Activated CD4-positive, CD25-positive, alpha-beta regulatory T cell treated with anti-CD3 and anti-CD28 coated beads, Interleukin-2, amount 50 U/mL, for 72 hours (primary cell): ENCODE measurements around the gene CPED1.
"Not testable (repeated sequence)": the region's sequence is repeated elsewhere in the genome, so short reads cannot be mapped to it uniquely, and the experiment has no call there.

ENCODE experiments used
- DNase-seq: peaks from one replicate; pipeline ENCODE4 v3.0.0; 2021

CPED1 gene

DNA sequence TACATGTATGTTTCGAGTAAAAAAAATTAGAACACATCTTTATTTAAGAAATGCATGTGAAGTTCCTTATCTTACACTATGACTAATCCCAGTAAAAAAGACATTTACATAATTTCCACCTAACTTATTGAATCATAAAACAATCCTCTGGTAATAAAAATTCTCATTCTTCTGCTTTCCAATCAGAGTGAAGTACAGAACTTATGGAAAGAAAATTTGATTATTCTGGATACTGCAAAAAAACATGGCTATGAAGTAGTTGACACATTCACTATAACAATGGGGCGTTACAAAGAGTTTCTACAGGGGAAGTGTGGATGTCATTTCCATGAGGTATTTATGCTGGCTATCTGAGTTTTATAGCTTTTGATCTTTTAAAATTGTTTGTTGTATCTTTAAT, 282.6 kb downstream of the CPED1 start:
- no peak for DNase-seq

DNA sequence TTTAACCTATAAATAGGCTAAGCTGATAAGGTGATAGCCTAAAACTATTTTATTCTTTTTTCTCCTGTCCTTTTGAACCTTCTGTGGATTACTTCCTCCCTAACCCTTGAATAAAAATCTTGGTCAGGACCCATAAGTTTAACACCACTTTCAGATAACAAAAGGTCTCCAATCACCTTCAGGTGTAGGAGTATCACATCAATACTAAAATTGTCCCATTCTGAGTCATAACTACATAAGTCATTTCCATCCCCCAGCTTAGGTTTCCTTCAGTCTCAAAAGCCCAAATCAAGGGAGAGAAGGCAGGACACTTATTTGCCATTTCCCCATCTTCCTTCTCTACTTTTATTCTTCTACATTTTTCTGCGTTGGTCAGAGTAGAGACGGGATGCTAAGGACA, 283.4 kb downstream of the CPED1 start:
- DNase-seq, result no peak

DNA sequence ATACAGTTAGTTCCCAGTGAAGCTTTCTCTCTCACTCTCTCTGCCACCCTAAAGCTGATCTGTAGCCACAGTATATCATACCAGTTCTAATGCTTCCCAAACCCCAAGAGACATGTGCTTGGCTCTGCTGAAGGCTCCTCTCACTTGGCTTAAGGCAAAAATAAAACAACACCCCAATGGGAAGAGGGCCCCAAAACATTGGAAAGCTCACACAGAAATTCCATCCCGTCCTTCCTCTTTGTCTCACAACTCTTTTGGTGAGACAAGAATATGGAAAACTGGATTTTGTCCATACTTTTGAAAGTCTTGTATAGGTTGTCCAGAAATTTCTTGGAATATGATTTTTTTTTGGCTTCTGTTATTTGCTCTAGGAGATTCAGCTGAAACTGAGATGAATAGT, 284.2 kb downstream of the CPED1 start:
- no peak for DNase-seq

DNA sequence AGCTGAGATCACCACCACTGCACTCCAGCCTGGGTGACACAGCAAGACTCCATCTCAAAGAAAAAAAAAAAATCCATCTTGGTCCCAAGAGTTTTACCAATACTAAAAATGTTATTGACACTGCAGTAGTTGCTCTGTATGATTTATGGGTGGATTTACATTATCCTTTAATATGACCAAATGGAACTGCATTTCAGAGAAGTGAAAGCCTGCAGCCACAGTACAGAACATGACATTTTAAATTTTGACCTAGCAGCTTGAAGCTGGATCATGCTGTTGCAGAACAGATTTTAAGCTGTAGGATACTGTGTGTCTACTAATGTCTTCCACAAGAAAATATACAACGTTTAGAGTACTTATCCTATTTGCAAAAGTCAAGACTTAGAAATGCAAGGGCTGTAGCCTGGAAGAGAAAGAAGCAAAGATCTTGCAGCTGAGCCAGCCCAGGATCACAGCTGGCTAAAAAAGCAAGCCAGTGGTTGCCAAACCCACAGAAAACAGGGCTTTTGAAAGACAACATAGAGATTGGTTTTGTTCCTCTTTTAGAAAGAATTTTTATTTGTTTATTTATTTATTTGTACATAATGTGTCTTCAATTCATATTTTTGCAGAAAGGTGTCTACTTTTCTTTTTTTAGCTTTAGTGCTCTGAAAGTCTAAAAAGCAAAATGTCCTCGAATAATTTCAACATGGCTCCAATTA, 285.1 kb downstream of the CPED1 start:
- no peak for DNase-seq

DNA sequence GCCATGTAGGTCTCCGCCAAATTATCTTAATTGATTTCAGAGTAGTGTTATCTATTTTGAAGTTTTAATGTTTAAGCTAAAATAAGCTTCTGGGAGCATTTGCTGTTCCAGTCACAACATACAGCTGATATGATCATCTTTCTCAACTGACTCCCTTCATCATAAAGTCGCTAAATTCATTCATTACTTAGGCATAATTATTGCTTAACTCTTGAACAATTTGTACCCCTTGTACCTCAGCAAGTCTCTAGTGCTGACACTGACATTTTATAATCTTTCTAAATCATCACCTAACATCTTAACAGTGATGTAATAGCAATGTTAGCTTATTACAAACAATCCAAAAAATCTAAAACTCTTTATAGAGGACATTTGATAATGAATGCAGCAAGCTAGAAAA, 286.0 kb downstream of the CPED1 start:
- no peak for DNase-seq

DNA sequence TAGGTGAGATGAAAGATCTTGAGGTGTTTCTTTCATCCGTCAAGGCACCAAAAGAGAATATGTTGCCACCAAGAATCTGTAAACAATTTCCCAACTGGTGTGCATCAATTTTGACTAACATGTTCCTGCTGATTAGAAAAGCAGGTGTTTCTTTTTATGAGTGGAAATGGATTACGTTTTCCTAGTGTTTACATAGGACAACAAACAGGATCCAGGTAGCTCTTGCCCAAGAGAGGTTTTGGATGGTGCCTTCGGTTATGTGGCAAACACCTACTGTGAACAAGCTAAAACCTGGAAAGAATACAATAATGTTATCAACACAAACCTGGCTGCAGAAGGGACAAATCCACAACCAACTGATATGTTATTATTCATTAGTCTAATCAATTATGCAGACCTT, 286.7 kb downstream of the CPED1 start:
- no peak for DNase-seq

DNA sequence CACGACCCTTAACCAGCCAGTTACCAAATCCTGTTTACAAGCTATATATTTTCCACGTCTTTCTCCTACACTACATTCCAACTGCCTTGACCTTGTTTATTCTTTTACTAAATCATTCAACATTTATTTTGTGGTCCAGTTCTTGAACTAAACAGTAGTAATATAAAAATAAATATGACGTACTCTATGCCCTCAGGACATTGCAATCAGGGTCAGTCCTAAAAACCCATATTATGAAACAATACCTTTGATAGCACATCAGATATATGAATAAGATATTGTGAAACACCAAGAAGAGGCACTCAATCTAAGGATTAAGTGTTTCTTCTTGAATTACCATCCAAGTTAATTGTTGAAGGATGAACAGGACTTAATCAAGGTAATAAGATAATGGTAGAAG, 287.8 kb downstream of the CPED1 start:
- DNase-seq, result no peak

DNA sequence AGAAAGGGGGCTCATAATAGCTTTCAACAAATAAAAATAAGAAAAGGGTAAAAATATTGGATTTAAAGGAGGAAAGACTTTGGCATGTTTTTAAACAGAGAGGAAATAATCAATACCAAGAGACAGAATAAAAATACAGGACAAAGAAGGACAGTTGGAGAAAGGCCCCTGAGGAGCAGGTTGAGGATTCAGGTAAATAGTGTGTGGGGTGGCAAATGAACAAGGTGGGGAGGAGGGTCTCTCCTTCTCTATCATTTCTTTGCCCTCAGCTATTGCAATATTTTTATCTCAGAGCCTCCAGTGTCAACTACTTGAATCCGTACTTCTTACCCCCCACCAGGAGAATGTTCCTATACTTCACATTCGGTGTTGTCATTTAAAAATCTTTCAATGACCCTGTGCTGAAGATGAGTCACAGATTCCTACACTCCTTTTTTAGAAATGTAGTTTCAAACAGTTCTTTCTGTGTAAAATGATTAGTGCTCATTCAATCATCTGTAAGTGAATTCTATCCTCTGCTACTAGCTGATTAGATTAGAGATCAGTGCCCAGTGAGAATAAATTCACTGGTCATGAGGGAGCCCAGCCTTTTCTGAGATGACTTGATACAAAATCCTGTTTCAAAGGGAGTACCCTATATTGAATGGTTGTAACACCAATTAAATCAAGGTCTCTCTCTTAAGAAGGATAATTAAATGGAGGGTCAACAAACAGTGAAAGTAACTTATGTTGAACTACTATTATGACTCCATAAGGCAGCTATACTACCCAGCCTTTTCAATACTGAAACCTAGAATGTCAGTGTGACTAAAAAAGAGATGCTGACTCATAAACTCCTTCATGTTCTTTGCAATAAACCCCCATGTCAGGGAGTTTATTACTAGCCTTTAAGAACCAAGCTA, 289.9 kb downstream of the CPED1 start:
- DNase-seq, result no peak

DNA sequence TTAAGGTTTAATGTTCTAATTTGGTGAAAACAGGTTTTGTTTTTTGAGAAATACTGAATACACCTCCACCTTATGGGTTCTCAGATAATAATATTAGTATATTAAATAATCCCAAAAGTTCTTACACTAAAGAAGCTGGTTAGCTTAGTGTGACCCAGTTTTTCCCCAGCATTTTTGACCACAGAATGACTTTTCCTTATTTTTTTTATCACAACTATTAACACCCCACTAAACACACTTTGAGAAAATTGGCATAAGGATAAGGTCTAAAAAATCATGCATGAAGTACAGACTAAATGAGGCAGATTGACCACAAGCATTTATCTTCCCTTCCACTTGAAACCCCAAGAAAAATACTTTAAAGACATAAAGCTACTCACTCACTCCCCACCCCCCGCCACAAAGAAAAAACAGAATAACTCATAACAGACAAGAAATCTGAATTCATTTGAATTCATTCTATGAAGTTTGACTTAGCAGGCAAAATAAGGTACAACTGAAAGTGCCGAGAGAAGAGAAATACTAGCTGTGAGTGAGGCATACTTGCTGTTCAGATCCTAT, 290.6 kb downstream of the CPED1 start:
- no peak for DNase-seq

DNA sequence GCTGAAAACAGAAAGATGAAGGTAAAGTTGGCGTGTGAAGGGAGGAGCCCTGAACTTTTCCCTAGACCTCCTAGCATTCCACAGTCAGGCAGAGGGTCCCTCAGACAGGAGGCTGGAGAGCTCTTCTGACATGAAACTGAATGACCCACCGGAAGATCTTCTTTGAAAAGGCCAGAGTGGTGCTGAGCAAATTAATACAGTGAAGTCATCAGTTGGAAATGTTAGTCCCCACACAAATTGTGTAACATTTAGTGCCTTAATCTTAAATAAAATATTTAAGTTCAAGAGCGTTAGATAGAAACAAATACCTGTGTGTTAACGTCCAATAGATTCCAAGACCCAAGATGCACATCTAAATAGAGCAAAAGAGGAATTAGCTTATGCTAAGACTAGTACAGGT, 291.3 kb downstream of the CPED1 start:
- no peak for DNase-seq

DNA sequence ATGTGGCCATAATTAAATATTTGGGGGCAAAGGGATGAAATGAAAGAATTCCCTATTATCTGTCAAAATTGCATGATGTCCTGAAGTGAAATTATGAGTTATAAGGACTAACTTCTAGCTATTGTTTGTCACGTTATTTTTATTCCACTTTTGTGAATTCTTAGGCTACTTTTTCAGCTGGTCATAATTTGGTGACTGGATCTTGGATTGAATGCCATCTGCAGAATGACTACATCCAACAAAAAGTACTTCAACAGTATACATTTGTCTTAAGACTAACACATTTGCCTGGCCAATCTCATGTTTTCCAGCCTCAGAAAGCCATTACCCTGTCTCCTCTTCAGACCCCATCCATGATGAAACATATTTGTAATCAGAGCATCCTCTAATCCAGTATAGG, 292.1 kb downstream of the CPED1 start:
- no peak for DNase-seq

DNA sequence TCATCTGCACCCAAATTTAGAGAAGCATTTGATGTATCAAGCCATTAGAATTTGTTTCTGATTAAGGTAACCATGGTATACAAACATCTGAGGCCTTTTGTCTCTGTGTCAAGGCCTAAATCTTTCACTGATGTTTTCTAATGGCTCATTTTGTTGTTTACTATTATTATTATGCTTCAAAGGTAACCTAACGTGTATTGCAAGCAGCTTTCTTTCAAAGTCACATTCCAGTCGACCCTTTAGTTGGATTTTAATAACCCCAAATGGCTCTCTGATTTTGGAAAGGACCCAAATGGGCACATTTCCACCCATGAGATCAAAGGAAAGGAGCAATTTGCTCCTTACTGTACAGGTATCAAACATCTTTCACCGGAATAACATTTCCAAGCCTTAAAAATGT, 293.6 kb downstream of the CPED1 start:
- no peak for DNase-seq

DNA sequence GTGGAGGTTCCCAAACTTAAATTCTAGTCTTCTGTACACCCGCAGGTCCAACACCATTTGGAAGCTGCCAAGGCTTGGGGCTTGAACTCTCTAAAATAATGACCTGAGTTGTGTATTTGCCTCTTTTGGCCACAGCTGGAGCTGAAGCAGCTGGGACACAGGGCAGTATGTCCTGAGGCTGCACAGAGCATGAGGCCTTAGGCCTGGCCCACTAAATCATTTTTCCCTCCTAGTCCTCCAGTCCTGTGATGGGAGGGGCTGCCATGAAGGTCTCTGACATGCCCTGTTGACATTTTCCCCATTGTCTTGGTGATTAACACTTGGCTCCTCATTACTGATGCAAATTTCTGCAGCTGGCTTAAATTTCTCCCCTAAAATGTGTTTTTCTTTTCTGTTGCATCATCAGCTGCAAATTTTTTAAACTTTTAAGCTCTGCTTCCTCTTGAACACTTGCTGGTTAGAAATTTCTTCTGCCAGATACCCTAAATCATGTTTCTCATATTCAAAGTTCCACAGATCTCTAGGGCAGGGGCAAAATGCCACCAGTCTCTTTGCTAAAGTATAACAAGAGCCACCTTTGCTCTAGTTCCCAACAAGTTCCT, 296.7 kb downstream of the CPED1 start:
- no peak for DNase-seq

DNA sequence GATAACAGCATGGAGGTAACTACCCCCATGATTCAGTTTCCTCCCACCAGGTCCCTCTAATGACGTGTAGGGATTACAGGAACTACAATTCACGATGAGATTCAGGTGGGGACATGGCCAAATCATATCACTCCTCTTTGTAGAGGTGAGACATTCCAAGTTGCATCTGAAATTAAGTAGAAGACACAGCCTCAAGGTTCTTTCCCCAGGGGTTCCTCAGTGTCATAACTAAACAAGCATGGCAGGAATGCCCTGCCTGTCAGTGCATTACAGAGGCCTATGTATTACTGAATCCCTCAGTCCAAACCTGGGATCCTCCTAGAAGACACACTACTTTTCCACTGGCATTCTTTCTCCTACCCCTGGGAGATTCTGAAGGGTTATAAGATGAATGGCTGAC, 297.7 kb downstream of the CPED1 start:
- DNase-seq, result no peak

DNA sequence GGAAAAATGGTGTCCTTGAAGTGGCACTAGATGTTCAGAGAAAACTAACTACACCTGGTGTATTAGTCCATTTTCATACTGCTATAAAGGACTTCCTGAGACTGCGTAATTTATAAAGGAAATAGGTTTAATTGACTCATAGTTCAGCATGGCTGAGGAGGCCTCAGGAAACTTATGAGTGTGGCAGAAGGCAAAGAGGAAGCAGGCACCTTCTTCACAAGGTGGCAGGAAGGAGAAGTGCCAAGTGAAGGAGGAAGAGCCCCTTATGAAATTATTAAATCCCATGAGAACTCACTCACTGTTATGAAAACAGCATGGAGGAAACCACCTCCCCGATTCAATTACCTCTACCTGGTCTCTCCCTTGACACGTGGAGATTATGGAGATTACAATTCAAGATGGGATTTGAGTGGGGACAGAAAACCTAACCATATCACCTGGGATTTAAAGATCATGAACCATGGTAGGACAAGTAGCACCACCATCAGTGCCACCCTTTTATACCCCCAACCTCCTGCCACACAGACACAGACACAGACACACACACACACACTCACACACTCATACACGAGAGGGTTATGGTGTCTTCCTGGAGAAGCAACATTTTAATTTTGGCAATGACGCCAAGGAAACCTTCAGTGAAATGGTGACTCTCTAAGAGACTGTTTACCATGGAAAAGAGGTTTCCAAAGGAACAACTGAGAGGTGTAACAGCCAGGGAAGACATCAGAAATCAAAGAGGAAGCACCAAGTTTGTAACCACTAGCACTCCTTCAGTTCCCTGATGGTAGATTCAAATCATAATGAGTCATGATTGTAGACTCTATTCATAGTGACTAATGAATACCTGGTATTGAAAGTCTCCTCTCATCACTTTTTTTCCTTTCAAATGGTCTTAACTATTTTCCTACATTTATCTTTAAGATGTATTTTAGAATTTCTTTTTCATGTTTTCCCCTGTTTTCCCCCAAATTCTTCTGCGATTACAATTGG, 298.5 kb downstream of the CPED1 start:
- DNase-seq, result no peak

DNA sequence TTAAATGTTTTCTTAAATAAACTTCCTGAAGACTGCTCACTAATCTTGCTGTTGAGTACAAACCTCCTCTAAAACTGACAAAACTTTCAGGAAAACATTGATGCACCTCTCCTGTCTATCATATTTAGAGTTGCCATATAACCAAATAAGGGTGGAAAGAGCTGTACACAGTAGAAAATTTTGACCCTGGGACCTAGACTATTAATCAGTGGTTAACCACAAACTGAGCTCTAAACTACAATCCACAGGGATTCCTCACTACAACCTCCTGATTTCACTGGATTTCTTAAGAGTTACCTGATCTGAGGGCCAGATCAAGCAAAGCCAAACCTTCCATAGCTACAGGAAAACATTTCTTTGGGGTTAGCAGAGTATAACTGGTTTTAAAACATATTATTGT, 300.4 kb downstream of the CPED1 start:
- DNase-seq, result no peak

DNA sequence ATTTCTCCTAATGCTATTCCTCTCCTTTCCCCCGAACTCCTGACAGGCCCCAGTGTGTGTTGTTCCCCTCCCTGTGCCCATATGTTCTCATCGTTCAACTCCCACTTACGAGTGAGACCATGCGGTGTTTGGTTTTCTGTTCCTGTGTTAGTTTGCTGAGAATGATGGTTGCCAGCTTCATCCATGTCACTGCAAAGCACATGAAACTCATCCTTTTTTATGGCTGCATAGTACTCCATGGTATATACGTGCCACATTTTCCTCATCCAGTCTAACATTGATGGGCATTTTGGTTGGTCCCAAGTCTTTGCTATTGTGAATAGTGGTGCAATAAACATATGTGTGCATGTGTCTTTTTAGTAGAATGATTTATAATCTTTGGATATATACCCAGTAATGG, 301.4 kb downstream of the CPED1 start:
- not testable (repeated sequence) for DNase-seq

DNA sequence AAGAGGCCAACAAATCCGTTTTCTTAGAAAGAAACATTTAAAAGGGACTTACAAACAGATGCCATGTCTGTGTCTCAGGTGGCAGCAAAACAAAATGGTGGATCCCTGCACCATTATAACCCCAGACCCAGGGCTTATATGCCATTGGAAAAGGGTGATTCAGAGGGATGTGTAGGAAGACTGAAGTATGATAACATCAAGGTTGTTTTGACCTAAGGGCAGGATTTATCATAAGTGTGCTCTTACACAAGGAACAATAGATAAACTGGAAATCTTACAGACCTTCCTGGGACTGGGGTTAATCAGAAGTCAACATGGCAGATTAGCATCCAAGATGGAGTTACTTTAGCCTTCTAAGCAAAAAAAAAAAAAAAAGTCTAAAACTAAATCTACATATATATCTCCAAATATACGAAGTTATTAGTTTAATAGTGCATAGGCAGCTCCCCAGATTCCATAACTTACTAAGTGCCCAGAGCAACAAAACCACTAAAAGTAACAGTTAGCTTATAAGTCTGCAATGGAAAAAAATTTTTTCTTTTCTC, 306.0 kb downstream of the CPED1 start:
- no peak for DNase-seq

DNA sequence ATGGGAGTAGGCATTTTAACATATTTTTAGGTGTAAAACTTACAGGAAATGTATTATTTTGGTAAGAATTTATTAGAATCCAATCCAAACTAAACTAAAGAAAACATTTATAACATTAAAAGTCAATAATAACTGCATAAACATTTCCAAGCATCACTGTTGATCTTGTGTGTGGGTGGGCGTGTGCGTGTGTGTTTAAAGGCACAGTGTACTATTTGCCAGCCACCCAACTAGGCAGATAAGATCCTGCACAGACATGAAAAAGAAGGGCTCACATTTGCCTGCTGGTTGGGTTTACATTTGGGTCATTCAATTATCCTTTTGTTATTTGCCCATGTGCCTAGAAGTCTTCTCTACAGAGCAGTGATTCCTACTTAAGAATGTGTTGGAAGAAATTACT, 309.3 kb downstream of the CPED1 start:
- no peak for DNase-seq

DNA sequence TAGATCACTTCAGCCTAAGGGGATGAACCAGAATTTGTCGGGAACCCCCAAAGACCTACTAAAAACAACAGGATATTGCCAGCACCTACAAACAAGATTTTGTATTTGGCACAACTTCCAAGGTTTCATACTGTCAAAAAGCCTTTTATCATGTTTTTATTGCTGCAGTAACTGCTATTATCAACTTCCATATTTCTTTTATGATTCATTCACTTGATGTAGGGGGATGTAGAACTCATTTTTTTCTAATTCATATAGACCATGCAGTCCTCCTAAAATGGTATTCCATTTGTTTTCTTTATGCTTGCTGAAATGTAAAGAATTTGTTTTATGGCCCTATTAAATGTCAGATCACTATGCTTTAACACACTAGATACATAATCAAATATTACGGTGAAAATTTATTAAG, 310.3 kb downstream of the CPED1 start:
- no peak for DNase-seq

DNA sequence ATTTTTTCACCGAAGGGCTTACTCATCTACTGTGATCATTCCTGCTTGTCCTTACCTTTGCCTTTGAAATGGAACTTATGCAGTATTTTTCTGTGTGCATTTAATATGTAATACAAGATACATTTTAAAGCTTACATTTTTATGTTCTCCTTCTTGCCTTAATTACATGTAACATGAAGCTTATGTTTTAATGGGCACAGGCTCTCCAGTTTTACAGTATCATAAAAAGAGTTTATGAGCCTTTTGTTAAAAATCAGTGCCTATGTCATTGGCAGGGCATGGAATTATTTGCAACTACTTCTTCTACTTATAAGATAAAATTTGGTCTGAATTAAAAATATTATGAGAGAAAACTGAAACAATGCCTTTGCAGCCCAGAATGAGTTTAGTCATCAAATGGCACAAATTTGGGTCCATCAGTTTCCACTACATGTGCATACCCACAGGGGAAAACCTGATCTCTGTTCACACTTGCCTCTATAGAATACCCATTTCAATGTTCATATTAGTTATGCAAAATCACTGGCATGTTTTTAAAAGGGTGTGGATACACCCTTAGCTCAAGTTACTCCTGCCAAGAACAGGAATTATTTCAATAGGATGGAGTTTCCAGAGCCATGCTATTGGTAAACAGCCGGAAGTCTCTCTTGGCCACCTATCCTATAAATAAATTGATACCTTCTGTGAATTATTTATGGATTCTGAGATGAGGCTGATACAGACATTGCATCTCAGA, 312.3 kb downstream of the CPED1 start:
- no peak for DNase-seq
